HG03354 (cell line): ENCODE results near the gene PPARD.
"Not testable (repeated sequence)": the region's sequence is repeated elsewhere in the genome, so short reads cannot be mapped to it uniquely, and the experiment has no call there.

ENCODE experiments used
- ATAC-seq: cut with Tn5 transposase; IDR thresholded peaks from one replicate; pipeline ENCODE4 v1.9.1; 2021; ENCODE audit warnings: mild to moderate bottlenecking; ENCODE audit not compliant: unreplicated experiment, poor library complexity, severe bottlenecking

The PPARD gene

DNA sequence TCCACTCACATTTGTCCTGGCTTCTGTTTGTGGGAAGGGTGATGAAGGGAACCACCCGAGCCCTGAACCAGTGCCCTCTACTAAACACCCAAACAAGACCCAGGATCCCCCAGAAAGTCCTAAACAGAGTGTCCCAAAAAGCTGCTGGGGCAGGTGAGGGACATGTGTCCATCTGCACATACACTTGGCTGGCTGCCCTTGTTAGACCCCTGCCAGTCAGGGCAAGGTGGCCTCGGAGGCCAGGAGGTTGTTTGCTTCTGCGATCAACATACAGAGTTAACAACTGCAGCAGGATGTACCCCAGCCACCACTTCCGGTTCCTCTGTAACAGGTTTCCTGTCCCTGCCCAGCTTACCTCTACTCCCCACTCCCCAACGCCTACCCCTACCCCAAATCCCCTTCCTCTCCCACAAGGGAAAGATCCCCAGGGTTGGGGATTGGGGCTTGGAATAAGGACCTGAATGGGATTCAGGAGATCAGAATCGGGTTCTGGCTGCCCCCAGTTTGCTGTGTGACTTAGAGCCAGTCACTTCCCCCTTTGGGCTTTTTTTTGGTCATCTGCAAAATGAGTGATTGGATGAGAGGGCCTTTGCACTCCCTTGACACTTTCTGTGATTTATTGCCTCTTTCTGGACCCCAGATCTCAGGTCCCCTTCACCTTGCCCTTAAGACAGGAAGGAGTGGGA lies 30.8 kb upstream of the PPARD start:
- peak; percentile 68 for ATAC-seq

DNA sequence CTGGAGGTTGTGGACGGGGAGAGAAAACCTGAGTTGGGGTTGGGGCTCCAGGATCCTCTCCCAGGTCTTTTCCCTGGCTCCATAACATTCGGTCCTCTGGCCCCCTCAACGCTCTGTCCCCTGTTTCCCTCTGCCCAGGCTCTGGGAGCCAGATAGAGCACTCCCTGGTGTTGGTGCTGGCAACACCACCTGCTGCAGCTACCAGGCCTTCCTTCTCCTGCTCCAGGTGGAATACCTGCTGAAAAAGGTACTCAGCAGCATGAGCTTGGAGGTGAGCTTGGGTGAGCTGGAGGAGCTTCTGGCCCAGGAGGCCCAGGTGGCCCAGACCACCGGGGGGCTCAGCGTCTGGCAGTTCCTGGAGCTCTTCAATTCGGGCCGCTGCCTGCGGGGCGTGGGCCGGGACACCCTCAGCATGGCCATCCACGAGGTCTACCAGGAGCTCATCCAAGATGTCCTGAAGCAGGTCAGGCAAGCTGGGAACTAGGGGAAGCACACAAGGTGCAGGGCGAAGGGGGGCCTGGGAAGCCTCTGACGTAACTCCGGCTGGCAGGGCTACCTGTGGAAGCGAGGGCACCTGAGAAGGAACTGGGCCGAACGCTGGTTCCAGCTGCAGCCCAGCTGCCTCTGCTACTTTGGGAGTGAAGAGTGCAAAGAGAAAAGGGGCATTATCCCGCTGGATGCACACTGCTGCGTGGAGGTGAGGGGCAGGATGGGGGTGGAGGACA lies 30.1 kb upstream of the PPARD start:
- no peak for ATAC-seq

DNA sequence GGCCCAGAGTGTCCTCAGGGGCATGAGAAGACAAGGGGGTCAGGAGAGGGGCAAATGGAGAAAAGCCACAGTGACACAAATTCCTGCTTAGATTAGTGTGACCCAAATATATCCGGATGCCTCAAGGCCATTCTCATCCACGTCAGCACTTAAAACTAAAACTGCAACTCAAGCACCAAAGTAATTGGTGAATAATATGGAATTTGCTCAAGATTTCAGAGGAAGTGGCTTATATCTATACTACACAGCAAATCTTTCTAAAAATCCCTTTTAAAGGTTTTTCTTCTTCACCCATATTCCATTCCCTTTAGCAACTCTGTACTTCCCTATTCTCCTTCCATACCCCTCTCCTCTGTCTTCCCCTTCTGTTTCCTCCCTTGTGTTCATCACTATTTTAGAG lies 29.6 kb upstream of the PPARD start:
- no peak for ATAC-seq

DNA sequence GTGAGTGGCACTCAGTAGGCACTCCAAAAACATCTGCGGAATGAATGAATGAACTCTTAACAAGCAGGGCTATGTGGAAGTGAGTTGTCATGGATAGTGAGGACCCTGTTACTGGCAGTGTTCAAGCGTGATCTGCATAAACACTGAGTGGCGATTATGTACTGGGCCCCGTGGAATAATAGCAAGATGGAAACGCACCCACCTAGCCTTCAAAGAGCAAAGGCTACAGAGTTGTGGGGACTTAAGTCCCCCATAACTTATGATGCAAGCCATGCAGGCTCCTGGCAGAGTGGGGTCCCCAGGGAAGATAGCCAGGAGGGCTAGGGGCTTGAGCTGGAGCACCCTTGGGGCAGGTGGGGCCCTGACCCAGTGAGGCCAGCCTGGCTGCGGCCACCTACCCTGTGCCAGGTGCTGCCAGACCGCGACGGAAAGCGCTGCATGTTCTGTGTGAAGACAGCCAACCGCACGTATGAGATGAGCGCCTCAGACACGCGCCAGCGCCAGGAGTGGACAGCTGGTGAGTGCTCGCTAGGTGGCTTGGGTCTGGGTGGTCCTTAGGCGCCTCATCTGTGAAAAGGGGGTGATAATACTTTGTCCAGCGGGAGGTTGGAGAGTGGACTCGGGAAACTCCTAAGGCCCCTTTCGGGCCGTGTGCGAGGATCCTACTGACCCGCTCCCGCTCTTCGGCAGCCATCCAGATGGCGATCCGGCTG lies 24.7 kb upstream of the PPARD start:
- no peak for ATAC-seq

DNA sequence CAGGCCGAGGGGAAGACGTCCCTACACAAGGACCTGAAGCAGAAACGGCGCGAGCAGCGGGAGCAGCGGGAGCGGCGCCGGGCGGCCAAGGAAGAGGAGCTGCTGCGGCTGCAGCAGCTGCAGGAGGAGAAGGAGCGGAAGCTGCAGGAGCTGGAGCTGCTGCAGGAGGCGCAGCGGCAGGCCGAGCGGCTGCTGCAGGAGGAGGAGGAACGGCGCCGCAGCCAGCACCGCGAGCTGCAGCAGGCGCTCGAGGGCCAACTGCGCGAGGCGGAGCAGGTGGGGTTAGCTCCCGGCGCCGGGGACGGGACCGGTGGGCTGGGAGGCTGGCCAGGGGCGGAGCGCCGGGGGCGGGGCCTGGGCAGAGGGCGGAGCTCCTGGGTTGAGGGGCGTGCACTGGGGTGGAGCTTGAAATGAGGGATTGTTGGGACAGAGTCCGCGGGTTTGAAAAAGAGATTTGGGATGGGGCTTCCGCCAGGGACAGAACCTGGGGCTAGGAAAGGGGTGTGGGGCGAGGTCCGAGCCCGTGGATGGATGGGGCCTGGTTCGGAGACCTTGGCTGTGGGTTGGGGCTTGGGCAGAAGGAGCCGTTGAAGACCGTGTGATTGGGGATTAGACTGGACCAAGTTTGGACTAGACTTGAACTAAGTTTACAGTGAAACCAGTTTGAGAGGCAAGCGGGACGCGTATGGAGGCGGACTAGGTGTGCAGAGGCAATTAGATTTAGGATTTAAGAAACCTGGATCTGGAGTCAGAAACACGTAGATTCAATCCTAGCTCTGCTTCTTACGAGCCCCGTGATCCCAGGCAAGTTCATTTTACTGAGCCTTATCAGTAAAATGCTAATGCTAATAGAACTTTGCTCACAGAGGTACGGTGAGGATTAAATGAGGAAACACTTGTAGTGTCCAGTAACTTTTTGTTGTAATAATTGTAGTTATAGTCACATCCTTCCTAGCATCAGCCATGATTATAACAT lies 23.9 kb upstream of the PPARD start:
- no peak for ATAC-seq

DNA sequence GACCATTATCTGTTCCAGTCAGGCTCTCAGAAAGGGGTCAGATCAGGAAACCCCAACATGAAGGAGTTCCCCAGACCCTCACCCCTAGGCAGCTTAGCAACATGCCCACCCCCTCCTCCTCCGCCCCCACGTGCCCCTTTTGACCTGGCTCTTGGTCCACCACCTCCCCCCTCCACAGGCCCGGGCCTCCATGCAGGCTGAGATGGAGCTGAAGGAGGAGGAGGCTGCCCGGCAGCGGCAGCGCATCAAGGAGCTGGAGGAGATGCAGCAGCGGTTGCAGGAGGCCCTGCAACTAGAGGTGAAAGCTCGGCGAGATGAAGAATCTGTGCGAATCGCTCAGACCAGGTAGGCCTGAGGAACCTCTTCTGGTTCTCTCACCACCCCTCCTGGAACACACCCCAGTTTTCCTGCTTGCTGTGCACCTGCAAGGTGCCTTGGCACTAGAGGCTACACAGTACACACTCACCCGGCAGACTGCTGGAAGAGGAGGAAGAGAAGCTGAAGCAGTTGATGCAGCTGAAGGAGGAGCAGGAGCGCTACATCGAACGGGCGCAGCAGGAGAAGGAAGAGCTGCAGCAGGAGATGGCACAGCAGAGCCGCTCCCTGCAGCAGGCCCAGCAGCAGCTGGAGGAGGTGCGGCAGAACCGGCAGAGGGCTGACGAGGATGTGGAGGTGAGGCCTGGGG lies 22.9 kb upstream of the PPARD start:
- no peak for ATAC-seq

DNA sequence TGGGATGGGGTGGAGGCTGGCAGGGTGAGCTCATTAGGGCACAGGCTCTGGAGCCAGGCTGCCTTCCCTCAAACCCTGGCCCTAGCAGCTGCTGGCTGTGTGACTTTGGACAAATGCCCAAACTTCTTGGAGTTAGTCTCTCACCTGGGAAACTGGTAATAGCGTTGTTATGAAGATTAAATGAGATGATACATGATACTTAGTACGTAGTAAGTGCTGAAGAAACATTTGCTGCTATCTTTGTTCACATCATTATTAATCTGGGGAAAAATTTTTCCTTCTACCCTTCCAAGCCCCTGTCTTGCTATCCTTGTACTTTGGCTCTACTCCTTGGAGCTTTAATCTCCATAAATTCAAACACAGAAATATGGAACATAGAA lies 22.3 kb upstream of the PPARD start:
- ATAC-seq, result no peak

DNA sequence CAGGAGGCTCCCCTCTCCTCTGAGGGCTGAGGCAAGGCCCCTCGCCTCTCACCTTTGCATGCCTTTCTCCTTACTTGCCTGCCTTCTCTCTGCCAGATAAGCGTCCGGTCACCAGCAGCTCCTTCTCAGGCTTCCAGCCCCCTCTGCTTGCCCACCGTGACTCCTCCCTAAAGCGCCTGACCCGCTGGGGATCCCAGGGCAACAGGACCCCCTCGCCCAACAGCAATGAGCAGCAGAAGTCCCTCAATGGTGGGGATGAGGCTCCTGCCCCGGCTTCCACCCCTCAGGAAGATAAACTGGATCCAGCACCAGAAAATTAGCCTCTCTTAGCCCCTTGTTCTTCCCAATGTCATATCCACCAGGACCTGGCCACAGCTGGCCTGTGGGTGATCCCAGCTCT lies 21.3 kb upstream of the PPARD start:
- ATAC-seq, result no peak

DNA sequence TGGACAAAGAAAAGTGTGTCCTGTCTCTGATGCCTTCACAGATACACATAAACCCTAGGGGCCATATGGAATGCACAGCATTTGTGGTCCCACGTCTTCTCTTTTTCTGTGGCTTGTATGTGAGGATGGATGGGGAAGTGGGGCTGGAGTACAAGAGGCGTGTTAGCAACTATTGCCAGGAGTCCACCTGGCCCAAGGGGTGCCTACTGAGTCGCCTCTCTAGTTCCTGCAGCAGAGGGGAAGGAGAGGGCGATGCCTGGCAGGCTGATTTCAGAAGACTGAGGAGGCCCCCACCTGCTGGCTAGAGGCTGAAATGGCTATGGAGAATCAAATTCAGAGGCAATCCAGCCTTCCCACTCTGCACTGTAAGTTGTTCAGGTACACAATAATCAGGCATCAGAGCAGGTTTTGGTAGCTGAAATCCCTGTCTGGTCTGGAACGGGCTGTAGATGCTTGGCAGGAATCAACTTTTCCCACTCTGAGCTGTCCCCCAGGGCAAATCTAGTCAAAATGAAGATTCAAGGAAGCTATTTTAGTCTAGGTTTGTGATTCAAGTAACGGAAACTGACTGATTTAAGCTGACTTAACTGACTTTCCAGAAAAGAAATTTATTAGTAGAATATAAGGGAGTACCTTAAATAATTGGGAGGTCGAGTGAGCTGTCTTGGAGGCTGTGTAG lies 14.9 kb upstream of the PPARD start:
- ATAC-seq, result peak; percentile 59

DNA sequence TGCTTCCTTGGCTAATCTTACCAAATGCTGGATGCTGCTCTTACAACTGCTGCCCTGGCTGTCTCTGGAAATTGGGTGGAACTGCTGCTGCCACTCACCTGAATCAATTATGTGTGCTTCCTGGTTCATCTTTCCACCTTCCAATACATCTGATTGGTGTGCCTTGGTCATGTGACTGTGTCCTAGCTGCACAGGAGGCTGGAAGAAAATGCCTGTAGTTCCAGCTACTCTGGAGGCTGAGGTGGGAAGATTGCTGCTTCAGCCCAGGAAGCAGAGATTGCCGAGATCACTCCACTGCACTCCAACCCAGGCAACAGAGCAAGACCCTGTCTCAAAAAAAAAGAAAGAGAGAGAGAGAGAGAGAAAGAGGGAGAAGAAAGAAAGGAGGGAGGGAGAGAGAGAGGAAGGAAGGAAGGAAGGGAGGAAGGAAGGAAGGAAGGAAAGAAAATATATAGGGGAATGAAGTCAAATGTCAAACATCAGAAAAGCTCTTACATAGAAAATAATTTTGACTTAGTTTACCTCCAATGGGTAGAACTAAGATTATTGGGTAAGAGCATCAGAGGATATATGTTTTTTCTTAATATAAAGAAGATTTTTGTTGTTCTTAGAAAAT lies 14.1 kb upstream of the PPARD start:
- no peak for ATAC-seq

DNA sequence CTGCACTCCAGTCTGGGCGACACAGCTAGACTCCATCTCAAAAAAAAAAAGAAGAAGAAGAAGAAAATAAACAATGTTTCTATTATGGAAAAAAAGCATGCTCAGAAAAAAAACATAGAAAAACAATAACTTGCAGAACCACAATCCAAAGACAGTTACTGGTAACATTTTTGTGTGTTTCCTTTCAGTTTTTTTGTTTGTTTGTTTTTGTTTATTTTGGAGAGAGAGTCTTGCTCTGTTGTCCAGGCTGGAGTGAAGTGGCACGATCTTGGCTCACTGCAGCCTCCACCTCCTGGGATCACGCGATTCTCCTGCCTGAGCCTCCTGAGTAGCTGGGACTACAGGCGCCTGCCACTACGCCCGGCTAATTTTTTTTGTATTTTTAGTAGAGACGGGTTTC lies 13.4 kb upstream of the PPARD start:
- ATAC-seq, result not testable (repeated sequence)

DNA sequence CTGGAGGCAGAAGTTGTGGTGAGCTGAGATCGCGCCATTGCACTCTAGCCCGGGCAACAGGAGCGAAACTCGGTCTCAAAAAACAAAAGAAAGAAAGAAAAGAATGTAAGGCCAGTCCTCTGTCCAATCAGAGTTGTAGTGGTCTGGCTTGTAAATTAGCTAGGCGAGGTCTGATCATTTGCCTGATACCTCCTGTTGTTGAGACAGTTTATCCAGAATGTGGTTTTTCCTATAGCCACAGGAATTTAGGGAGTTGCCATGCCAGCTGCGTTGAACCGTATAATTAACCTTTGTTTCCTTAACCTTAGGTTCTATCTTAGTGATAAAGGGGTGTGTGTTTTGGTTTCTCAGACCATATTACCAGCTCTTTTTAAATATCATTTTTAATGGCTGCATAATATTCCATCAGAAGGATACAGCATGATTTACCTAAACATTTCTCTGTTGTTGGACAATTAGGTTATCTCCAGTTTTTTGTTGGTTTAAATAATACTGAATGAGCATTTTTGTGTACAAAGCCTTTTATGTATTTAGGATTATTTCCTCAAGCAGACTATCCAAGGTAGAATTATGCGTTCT lies 11.7 kb upstream of the PPARD start:
- no peak for ATAC-seq

DNA sequence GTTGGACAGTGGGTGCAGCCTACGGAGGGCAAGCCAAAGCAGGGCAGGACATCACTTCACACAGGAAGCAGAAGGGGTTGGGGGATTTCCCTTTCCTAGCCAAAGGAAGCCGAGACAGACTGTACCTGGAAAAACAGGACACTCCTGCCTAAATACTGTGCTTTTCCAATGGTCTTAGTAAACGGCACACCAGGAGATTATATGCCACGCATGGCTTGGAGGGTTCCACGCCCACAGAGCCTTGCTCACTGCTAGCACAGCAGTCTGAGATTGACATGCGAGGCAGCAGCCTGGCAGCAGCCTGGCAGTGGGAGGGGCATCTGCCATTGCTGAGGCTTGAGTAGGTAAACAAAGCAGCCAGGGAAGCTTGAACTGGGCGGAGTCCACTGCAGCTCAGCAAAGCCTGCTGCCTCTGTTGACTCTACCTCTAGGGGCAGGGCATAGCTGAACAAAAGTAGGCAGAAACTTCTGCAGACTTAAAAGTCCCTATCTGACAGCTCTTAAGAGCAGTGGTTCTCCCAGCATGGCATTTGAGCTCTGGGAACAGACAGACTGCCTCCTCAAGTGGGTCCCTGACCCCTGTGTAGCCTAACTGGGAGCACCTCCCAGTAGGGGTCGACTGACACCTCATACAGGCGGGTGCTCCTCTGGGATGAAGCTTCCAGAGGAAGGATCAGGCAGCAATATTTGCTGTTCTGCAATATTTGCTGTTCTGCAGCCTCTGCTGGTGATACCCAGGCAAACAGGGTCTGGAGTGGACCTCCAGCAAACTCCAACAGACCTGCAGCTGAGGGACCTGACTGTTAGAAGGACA lies 10.1 kb upstream of the PPARD start:
- not testable (repeated sequence) for ATAC-seq

DNA sequence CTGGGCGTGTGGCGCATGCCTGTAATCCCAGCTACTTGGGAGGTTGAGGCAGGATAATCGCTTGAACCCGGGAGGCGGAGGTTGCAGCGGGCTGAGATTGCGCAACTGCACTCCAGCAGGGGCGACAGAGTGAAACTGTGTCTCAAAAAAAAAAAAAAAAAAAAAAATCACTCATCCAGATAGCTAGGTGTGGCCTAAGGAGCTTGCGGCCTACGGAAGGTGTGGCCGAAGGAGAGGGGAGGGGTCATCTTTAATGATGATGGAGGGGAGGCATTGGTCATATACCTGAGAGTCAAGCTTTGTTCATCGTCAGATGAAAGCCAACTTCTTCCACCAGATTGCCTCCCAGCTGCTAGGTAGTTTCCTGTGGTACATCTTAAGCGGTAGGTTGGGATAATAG lies 801 bp upstream of the PPARD start:
- ATAC-seq, result no peak

DNA sequence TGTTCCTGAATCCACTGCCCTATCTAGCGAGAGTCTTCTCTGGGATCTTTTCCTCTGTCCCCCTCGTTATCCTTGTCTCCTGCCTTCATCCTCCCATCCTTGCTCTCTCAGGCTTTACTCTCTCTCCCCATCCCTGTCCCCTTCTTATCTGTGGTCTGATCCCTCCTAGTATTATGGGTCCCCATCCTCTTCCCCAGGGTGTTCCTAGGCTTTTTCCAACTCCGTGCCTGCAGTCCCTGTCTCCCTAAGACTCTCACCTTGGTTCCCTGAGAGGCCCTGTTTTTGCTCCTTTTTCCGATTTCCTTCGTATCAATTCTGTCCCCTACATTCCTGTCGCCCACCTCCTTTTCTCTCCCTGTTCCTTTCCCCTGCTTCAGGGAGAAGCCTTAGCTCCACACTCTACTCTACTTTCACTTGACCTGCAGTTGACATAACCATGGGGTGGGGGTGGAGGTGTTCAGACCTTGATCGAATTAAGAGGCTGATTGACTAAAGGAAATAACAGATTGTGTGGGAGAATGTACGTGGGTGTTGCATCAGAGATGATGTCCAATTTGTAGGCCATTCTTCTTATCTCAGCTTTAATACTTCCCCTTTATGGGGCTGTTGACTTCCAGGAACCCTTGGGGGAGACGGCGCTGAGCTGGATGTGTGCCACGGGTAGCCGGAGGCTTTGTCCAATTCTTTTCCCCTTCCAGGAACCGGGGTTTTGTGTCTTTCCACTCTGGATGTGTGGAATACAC lies 905 bp downstream of the PPARD start:
- no peak for ATAC-seq

DNA sequence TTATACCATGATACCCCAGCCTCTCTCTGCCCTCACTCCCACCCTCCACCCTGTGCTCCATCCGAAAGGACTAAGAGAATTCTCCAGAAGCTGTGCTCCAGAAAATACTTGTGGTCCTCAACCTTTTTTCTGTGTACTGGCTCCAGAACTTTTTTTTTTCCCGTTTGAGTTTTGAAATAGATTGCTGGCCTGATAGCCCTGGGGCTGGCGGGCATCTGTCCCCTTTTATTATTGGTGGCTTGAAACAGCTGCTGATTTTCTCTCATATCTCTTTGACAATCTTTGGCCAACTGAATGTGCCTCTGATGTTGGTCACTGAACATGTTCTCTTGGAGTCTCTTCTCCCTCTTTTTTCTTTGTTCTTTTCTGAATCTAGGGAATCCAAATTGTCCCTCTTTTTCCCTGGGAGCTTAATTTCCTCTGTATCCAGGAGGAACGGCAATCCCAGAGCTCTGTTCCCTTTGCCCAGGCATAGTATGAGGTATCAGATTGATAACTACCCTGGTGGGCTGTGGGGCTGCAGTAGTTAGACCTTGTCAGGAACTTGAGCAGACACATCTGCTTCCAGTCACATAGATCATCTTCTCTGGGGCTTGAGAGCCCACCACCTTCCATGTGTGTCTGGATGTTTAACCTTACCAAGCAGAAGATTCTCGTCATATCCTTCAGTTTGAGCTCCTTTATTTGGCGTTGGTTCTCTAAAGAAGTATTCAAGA lies 1.6 kb downstream of the PPARD start:
- no peak for ATAC-seq
